ENCODE results near the gene UBL4B. TPM values are rescaled to one million over a fixed set of nuclear protein-coding genes. Genes with fewer than 3 reads are reported as not detected.

The UBL4B gene
- total and polyA plus RNA-seq, 2 experiments from 2014 or later: 0.09 TPM; not detected in 1

DNA sequence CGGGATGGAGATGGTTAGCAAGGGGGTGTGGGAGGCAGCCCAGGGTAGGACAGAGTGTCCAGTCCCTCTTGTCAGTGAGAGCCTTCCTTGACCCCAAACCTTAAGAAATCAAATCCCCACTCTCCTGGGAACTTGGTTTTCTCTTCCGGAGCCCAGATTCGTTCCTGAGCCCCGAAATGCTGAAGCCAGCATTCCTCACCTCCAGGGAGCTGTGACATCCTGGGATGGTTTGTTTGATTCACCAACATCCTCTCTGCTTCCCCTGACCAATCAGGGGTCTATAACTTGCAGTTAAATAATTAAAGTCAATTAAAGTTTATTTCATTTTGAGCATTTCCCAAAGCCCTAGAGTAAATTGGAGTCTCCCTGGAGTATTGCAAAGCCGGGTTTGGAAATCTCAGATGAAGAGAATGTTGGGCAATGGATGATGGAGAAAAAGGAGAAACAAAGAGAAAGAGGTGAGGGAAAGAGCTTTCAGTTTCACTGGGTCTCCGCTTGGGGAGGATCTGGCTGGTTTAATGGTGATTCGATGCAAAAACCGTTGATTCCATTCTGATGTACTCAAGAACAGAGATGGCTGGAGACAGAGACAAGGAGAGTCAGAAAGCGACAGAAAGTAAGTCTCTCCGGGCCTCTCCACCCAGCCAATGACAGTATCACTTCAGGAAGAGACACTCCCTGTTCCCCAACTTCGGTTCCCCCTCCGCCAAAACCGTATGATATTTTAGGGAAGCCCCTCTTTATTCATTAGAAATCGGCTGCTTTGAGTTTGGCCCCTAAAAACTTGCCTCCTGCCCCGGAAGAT, 29.0 kb upstream of the UBL4B start:
- DNase-seq (ENCODE audit: low read depth in 1 of 2, low spot score in 1 of 2): no peak
- Histone ChIP-seq H3K27ac (no peak overlapping the region), H3K4me1 (ENCODE audit: low read depth) (peaks cover 8% of the 10 kb centered on the region), H3K27me3 (peaks cover 97% of the 10 kb centered on the region), H3K9me3 (ENCODE audit: low read depth) (no peaks in the 10 kb centered on the region), H3K4me3 (no peak overlapping the region), H3K36me3 (no peaks in the 10 kb centered on the region)
- TF ChIP-seq, protein P1, sequence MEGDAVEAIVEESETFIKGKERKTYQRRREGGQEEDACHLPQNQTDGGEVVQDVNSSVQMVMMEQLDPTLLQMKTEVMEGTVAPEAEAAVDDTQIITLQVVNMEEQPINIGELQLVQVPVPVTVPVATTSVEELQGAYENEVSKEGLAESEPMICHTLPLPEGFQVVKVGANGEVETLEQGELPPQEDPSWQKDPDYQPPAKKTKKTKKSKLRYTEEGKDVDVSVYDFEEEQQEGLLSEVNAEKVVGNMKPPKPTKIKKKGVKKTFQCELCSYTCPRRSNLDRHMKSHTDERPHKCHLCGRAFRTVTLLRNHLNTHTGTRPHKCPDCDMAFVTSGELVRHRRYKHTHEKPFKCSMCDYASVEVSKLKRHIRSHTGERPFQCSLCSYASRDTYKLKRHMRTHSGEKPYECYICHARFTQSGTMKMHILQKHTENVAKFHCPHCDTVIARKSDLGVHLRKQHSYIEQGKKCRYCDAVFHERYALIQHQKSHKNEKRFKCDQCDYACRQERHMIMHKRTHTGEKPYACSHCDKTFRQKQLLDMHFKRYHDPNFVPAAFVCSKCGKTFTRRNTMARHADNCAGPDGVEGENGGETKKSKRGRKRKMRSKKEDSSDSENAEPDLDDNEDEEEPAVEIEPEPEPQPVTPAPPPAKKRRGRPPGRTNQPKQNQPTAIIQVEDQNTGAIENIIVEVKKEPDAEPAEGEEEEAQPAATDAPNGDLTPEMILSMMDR (IDR thresholded peaks at IDR 0.05; ENCODE audit: low read depth, low read length): no peak

DNA sequence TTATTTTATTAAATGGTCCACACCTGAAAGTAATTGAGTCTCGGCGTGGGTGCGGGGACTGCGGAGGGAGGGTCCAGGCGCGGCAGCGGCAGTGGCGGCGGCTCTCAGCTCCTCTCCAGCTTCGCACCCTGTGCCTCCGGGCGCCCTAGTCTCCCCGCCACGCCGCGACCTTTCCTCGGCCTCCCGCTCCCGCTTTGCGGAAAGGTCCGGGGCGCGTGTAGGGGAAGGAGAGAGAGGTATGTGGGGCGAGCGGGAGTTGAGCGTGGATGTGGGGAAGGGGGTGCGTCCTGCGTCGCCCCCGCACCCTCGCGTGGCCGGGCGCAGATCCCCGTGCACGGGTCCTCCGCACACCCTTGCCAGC, 28.4 kb upstream of the UBL4B start:
- Histone ChIP-seq H3K4me3 (peak overlapping the region; percentile 10), H3K27me3 (peaks cover 92% of the 10 kb centered on the region), H3K27ac (no peak overlapping the region), H3K9me3 (ENCODE audit: low read depth) (no peaks in the 10 kb centered on the region), H3K4me1 (ENCODE audit: low read depth) (peaks cover 8% of the 10 kb centered on the region), H3K36me3 (no peaks in the 10 kb centered on the region)
- TF ChIP-seq, protein P1 (IDR thresholded peaks at IDR 0.05; ENCODE audit: low read depth, low read length): no peak
- no peak for DNase-seq (ENCODE audit: low read depth in 1 of 2, low spot score in 1 of 2)

DNA sequence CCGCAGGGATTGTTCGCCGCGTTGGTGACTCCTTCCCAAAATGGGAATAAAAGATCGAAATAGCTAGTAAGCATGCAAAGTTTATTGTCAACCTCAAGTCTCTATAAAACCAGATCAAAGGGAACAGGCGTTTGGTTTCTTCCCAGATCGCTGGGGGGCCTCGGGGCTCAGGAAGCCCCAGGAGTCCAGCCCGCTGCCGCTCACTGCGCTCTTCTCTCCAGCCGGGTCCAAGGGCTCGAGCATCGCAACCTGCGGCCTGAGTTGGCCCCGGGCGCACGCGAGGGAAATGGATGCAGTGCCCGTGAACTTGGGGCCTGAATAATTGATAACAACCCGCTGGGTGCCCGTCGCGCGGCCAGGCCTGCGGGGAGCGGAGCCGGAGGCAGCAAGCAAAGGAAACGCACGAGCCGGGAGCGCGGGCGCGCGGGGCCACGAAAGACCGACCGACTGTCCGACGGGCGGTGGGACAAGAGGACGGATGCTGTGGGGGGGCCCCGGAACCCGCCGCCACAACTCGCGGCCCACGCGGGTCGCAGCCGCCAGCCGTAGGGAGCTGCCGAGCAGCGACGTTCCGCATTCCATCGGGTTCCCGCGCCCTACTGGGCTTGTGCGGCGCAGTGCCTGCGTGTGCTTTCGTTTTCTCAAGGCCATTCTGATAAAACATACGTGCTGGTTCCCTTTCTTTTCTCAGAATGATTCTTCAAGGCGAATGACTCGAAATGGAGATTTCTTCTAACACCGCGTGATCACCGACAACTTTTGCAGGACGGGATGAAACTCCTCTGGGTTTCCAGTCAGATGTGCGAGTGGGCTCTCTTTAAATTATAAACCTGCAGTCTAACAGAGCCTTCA, 27.8 kb upstream of the UBL4B start:
- Histone ChIP-seq H3K36me3 (no peaks in the 10 kb centered on the region), H3K4me3 (peak overlapping the region; percentile 10), H3K4me1 (ENCODE audit: low read depth) (peaks cover 14% of the 10 kb centered on the region), H3K27ac (no peak overlapping the region), H3K27me3 (peaks cover 86% of the 10 kb centered on the region), H3K9me3 (ENCODE audit: low read depth) (no peaks in the 10 kb centered on the region)
- TF ChIP-seq, protein P1 (IDR thresholded peaks at IDR 0.05; ENCODE audit: low read depth, low read length): no peak
- DNase-seq (ENCODE audit: low read depth in 1 of 2, low spot score in 1 of 2): peak; percentile 52

DNA sequence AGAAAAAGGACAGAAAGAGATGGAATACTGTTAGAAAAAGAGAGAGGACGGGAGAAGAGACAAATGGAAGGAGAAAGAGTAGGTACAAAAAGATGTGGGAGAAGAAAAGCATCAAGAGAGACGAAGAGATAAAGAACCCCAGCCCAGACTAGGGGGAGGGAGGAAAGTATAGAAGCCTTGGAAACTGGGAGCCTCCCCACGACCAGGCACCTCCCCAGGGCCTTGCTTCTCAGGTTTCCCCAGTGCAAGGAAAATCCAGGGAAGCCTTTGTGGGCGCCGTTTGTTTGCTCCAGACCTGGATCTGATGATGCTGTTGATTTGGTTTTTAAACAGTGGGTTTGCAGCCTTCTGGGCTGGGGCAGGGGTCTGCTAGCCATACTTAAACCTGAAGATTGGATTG, 26.6 kb upstream of the UBL4B start:
- TF ChIP-seq, protein P1 (IDR thresholded peaks at IDR 0.05; ENCODE audit: low read depth, low read length): no peak
- no peaks in the 10 kb centered on the region for H3K9me3 ChIP-seq (ENCODE audit: low read depth)
- DNase-seq (ENCODE audit: low read depth in 1 of 2, low spot score in 1 of 2): no peak
- no peak overlapping the region for H3K27ac ChIP-seq
- no peaks in the 10 kb centered on the region for H3K36me3 ChIP-seq
- no peak overlapping the region for H3K4me3 ChIP-seq
- peaks cover 74% of the 10 kb centered on the region for H3K27me3 ChIP-seq
- H3K4me1 ChIP-seq (ENCODE audit: low read depth): peaks cover 20% of the 10 kb centered on the region

DNA sequence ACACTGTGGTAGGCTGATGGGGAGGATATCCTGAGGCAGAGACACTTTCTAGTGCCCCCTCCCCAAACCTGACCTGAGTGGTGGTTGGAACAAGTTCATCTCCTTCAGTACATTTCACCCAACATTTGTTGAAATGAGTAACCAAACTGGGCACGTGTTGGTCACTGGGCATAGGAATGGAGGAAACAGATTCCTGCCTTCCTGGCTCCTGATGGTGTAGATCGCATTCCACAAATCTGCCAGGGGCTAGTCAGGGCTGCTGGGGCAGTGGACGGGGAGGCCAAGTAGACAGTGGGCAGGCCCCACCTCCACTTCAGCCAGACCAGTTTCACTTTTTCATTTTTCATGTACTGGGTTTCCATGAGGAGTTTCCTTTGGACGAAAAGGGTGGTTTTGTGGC, 25.3 kb upstream of the UBL4B start:
- Histone ChIP-seq H3K27me3 (peaks cover 61% of the 10 kb centered on the region), H3K4me1 (ENCODE audit: low read depth) (peaks cover 24% of the 10 kb centered on the region), H3K4me3 (no peak overlapping the region), H3K27ac (no peak overlapping the region), H3K9me3 (ENCODE audit: low read depth) (no peaks in the 10 kb centered on the region), H3K36me3 (no peaks in the 10 kb centered on the region)
- TF ChIP-seq, protein P1 (IDR thresholded peaks at IDR 0.05; ENCODE audit: low read depth, low read length): no peak
- no peak for DNase-seq (ENCODE audit: low read depth in 1 of 2, low spot score in 1 of 2)

Measured in cardiac muscle cell (in vitro differentiated cells and primary cell).